HEK293 (cell line): Measurements from ENCODE around the gene RHBDF2.

ENCODE experiments used
- CTCF ChIA-PET: fragments of 350-600 bp; formaldehyde crosslinking; extraction: SDS; loops from one replicate; lab custom pipeline; 2021; ENCODE audit warnings: antibody characterized with exemption; lab: Yijun Ruan, JAX
- POLR2A ChIA-PET: fragments of 300-600 bp; formaldehyde crosslinking; extraction: SDS; loops from one replicate; lab custom pipeline; 2020; ENCODE audit warnings: antibody characterized with exemption, inconsistent platforms; lab: Yijun Ruan, JAX
- H3K27ac ChIP-seq: fragments of 200-500 bp; sonication (Bioruptor generic); 2 replicates; pipeline ENCODE4 v1.5.1; 2014; ENCODE audit warnings: low read depth, low read length, control low read depth, inconsistent platforms; ENCODE audit errors: extremely low read depth
- H3K36me3 ChIP-seq, 2 experiments: fragments of 200-500 bp in 1 of 2; sonication (Bioruptor generic) in 1 of 2; 1 replicate in 1 of 2; 2 replicates in 1 of 2; pipeline ENCODE4 v1.5.1; 2014 to 2017; ENCODE audit warnings: inconsistent platforms in 2 of 2, low read length in 2 of 2; ENCODE audit not compliant: control insufficient read depth in 2 of 2, insufficient read depth in 1 of 2
- H3K4me1 ChIP-seq: fragments of 200-500 bp; sonication (Bioruptor generic); 2 replicates; pipeline ENCODE4 v1.5.1; 2014; ENCODE audit warnings: mild to moderate bottlenecking, low read length, inconsistent platforms; ENCODE audit not compliant: control insufficient read depth, insufficient read depth
- H3K4me3 ChIP-seq: 2 replicates; pipeline ENCODE4 v1.5.1; 2011; ENCODE audit warnings: low read depth, mild to moderate bottlenecking, control low read depth, low read length, moderate library complexity
- H3K9me3 ChIP-seq: fragments of 200-500 bp; sonication (Bioruptor generic); 2 replicates; pipeline ENCODE4 v1.5.1; 2014; ENCODE audit warnings: low read depth, low read length, inconsistent platforms; ENCODE audit not compliant: control insufficient read depth, insufficient read depth
- EGR2 ChIP-seq: fragments of 450-650 bp; formaldehyde crosslinking; IDR thresholded peaks from 2 replicates; pipeline ENCODE4 v1.5.1; 2016; ENCODE audit warnings: low read depth, missing biosample characterization, missing genetic modification characterization
- KLF7 ChIP-seq: fragments of 450-650 bp; formaldehyde crosslinking; IDR thresholded peaks from 2 replicates; pipeline ENCODE4 v1.5.1; 2016; ENCODE audit warnings: missing biosample characterization, missing genetic modification characterization, borderline replicate concordance
- PRDM6 ChIP-seq: fragments of 450-650 bp; formaldehyde crosslinking; IDR thresholded peaks from 2 replicates; pipeline ENCODE4 v1.5.1; 2017; ENCODE audit warnings: missing biosample characterization, missing genetic modification characterization
- REPIN1 ChIP-seq: fragments of 450-650 bp; formaldehyde crosslinking; IDR thresholded peaks from 2 replicates; pipeline ENCODE4 v1.5.1; 2017; ENCODE audit warnings: missing biosample characterization, missing genetic modification characterization, low read depth
- SCRT2 ChIP-seq: fragments of 450-650 bp; formaldehyde crosslinking; IDR thresholded peaks from 2 replicates; pipeline ENCODE4 v1.5.1; 2016; ENCODE audit warnings: missing biosample characterization, missing genetic modification characterization
- SP3 ChIP-seq: fragments of 450-650 bp; formaldehyde crosslinking; IDR thresholded peaks from 2 replicates; pipeline ENCODE4 v1.5.1; 2016; ENCODE audit warnings: missing biosample characterization, missing genetic modification characterization
- WT1 ChIP-seq: fragments of 450-650 bp; formaldehyde crosslinking; IDR thresholded peaks from 2 replicates; pipeline ENCODE4 v1.5.1; 2016; ENCODE audit warnings: missing biosample characterization, missing genetic modification characterization
- ZBTB11 ChIP-seq: fragments of 450-650 bp; formaldehyde crosslinking; conservative IDR thresholded peaks from 2 replicates; pipeline ENCODE4 v1.5.1; 2016; ENCODE audit warnings: low read depth, missing biosample characterization, missing genetic modification characterization
- ZBTB17 ChIP-seq: fragments of 450-650 bp; formaldehyde crosslinking; IDR thresholded peaks from 2 replicates; pipeline ENCODE4 v1.5.1; 2016; ENCODE audit warnings: missing biosample characterization, missing genetic modification characterization
- ZBTB8A ChIP-seq: fragments of 450-650 bp; formaldehyde crosslinking; IDR thresholded peaks from 2 replicates; pipeline ENCODE4 v1.5.1; 2016; ENCODE audit warnings: missing biosample characterization, missing genetic modification characterization
- ZFHX2 ChIP-seq: fragments of 450-650 bp; formaldehyde crosslinking; conservative IDR thresholded peaks from 2 replicates; pipeline ENCODE4 v1.5.1; 2016; ENCODE audit warnings: missing biosample characterization, missing genetic modification characterization
- ZIC2 ChIP-seq: fragments of 450-650 bp; formaldehyde crosslinking; IDR thresholded peaks from 2 replicates; pipeline ENCODE4 v1.5.1; 2016; ENCODE audit warnings: missing biosample characterization, missing genetic modification characterization
- ZNF132 ChIP-seq: fragments of 450-650 bp; formaldehyde crosslinking; IDR thresholded peaks from 2 replicates; pipeline ENCODE4 v1.5.1; 2017; ENCODE audit warnings: missing biosample characterization, missing genetic modification characterization, borderline replicate concordance
- ZNF202 ChIP-seq: fragments of 450-650 bp; formaldehyde crosslinking; IDR thresholded peaks from 2 replicates; pipeline ENCODE4 v1.5.1; 2016; ENCODE audit warnings: missing biosample characterization, missing genetic modification characterization, borderline replicate concordance
- ZNF211 ChIP-seq: fragments of 450-650 bp; formaldehyde crosslinking; IDR thresholded peaks from 2 replicates; pipeline ENCODE4 v1.5.1; 2016; ENCODE audit warnings: low read depth, missing biosample characterization, missing genetic modification characterization
- ZNF214 ChIP-seq: fragments of 450-650 bp; formaldehyde crosslinking; IDR thresholded peaks from 2 replicates; pipeline ENCODE4 v1.5.1; 2017; ENCODE audit warnings: missing biosample characterization, mild to moderate bottlenecking, missing genetic modification characterization, borderline replicate concordance
- ZNF223 ChIP-seq: fragments of 450-650 bp; formaldehyde crosslinking; IDR thresholded peaks from 2 replicates; pipeline ENCODE4 v1.5.1; 2016; ENCODE audit warnings: missing biosample characterization, missing genetic modification characterization
- ZNF335 ChIP-seq: fragments of 450-650 bp; formaldehyde crosslinking; conservative IDR thresholded peaks from 2 replicates; pipeline ENCODE4 v1.5.1; 2016; ENCODE audit warnings: missing biosample characterization, missing genetic modification characterization
- ZNF488 ChIP-seq: fragments of 450-650 bp; formaldehyde crosslinking; IDR thresholded peaks from 2 replicates; pipeline ENCODE4 v1.5.1; 2016; ENCODE audit warnings: missing biosample characterization, missing genetic modification characterization
- ZNF549 ChIP-seq: fragments of 450-650 bp; IDR thresholded peaks from 2 replicates; pipeline ENCODE4 v1.5.1; 2018; ENCODE audit warnings: missing biosample characterization, missing genetic modification characterization, mild to moderate bottlenecking, inconsistent platforms, moderate library complexity
- ZNF76 ChIP-seq: fragments of 450-650 bp; formaldehyde crosslinking; IDR thresholded peaks from 2 replicates; pipeline ENCODE4; 2016; ENCODE audit warnings: low read depth, missing biosample characterization, missing genetic modification characterization, borderline replicate concordance
- TF ChIP-seq, protein P1 (sequence below): fragments of 450-650 bp; IDR thresholded peaks from 2 replicates; pipeline ENCODE4 v1.5.1; 2018; ENCODE audit warnings: missing biosample characterization, mild to moderate bottlenecking, missing genetic modification characterization
- TF ChIP-seq, protein P2 (sequence below): fragments of 450-650 bp; formaldehyde crosslinking; IDR thresholded peaks from 2 replicates; pipeline ENCODE4 v1.5.1; 2017; ENCODE audit warnings: missing biosample characterization, mild to moderate bottlenecking, missing genetic modification characterization, moderate library complexity
- TF ChIP-seq, protein P3 (sequence below): fragments of 450-650 bp; formaldehyde crosslinking; IDR thresholded peaks from 2 replicates; pipeline ENCODE4 v1.5.1; 2017; ENCODE audit warnings: missing biosample characterization, missing genetic modification characterization

Gene RHBDF2

GRCh38 chr17:76530095-76530723 is 29.0 kb upstream of the RHBDF2 start:
- CTCF ChIA-PET, result interaction anchor here (0.6 to 1.7 kb wide), 7 partner anchors 13 to 603 kb away, joined by 3 to 8 read pairs (median 3); no protein-coding TSS in a partner anchor
- H3K27ac ChIP-seq, result peak overlapping the region; percentile 71; the same call in 1 of the 2 replicates

More at GRCh38 chr17:76530095-76530723, 29.0 kb upstream of the RHBDF2 start:
- H3K4me3 ChIP-seq, result no peak overlapping the region
- no peaks in the 10 kb centered on the region for H3K9me3 ChIP-seq
- TF ChIP-seq SP3 (tag by site-specific recombination) (peak; percentile 14; the same call in 1 of the 2 replicates), ZNF223 (tag by site-specific recombination) (no peak), ZFHX2 (tag by site-specific recombination) (peak; percentile 79), ZNF335 (no peak), ZBTB17 (peak; percentile 61), ZBTB8A (tag by site-specific recombination) (peak; percentile 36; the same call in 1 of the 2 replicates), SCRT2 (no peak), KLF7 (no peak), ZNF202 (tag by site-specific recombination) (no peak), WT1 (tag by site-specific recombination) (no peak), ZIC2 (tag by site-specific recombination) (peak; percentile 66), PRDM6 (tag by site-specific recombination) (no peak), EGR2 (tag by site-specific recombination) (peak; percentile 81), ZBTB11 (no peak), ZNF549 (tag by site-specific recombination) (no peak), ZNF132 (tag by site-specific recombination) (no peak), ZNF214 (tag by site-specific recombination) (no peak), ZNF488 (tag by site-specific recombination) (no peak), ZNF76 (tag by site-specific recombination) (no peak), REPIN1 (tag by site-specific recombination) (no peak), ZNF211 (tag by site-specific recombination) (no peak)
- TF ChIP-seq, protein P1, sequence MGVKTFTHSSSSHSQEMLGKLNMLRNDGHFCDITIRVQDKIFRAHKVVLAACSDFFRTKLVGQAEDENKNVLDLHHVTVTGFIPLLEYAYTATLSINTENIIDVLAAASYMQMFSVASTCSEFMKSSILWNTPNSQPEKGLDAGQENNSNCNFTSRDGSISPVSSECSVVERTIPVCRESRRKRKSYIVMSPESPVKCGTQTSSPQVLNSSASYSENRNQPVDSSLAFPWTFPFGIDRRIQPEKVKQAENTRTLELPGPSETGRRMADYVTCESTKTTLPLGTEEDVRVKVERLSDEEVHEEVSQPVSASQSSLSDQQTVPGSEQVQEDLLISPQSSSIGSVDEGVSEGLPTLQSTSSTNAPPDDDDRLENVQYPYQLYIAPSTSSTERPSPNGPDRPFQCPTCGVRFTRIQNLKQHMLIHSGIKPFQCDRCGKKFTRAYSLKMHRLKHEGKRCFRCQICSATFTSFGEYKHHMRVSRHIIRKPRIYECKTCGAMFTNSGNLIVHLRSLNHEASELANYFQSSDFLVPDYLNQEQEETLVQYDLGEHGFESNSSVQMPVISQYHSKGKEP (tag by site-specific recombination), result no peak
- TF ChIP-seq, protein P2, sequence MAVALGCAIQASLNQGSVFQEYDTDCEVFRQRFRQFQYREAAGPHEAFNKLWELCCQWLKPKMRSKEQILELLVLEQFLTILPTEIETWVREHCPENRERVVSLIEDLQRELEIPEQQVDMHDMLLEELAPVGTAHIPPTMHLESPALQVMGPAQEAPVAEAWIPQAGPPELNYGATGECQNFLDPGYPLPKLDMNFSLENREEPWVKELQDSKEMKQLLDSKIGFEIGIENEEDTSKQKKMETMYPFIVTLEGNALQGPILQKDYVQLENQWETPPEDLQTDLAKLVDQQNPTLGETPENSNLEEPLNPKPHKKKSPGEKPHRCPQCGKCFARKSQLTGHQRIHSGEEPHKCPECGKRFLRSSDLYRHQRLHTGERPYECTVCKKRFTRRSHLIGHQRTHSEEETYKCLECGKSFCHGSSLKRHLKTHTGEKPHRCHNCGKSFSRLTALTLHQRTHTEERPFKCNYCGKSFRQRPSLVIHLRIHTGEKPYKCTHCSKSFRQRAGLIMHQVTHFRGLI (tag by site-specific recombination), result no peak
- TF ChIP-seq, protein P3, sequence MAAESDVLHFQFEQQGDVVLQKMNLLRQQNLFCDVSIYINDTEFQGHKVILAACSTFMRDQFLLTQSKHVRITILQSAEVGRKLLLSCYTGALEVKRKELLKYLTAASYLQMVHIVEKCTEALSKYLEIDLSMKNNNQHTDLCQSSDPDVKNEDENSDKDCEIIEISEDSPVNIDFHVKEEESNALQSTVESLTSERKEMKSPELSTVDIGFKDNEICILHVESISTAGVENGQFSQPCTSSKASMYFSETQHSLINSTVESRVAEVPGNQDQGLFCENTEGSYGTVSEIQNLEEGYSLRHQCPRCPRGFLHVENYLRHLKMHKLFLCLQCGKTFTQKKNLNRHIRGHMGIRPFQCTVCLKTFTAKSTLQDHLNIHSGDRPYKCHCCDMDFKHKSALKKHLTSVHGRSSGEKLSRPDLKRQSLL (tag by site-specific recombination), result no peak
- POLR2A ChIA-PET, result interaction anchor here (0.5 to 1.0 kb wide), 4 partner anchors 11 to 675 kb away, joined by 3 to 6 read pairs (median 4); partner anchors contain the start of gene WBP2
- peaks cover 13% of the 10 kb centered on the region for H3K4me1 ChIP-seq
- H3K36me3 ChIP-seq, result no peaks in the 10 kb centered on the region
